Skin of body (tissue), 2 donors: Measurements from ENCODE around the gene OTOR. TPM values are rescaled to one million over a fixed set of nuclear protein-coding genes. Genes with fewer than 3 reads are reported as not detected.

ENCODE experiments used
- DNase-seq: peaks from one replicate; lab custom pipeline; 2025; lab: John Stamatoyannopoulos, UW
- total RNA-seq: library from RNA; depleted of rRNA; stranded (reverse); fragments of >200 nt; gene quantifications from one replicate; pipeline ENCODE4 v1.2.3, GENCODE V29; 2014

The OTOR gene
- total RNA-seq = not detected

DNA sequence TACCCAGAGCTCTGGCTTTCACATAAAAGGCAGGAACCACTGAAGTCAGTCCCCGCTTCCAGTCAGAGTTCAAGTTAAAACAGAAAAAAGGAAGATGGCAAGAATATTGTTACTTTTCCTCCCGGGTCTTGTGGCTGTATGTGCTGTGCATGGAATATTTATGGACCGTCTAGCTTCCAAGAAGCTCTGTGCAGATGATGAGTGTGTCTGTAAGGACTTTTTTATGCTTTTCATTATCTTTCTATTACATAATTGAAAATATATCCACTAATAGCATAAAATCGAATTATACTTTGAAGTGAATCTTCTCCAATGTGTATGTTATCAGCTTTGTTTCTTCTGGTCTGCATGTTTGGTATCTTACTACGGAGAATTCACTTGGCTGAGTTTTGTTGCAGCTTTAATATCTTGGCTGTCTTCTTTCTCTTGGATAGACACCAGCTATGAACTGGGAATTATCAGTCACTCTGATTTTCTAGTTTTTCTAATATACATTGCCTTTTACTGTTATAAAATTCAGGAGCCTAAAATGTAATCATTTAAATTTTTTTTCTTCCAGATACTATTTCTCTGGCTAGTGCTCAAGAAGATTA lies at the start of gene OTOR:
Gene OTOR, plus strand, starts transcription at position 51 of the 593 bp plus-strand sequence. Its CDS starts 44 bp downstream, at position 95.
- DNase-seq = peak; percentile 75

GRCh38 chr20:16699293-16699692 lies 48.9 kb upstream of the OTOR start:
- no peak for DNase-seq

DNA sequence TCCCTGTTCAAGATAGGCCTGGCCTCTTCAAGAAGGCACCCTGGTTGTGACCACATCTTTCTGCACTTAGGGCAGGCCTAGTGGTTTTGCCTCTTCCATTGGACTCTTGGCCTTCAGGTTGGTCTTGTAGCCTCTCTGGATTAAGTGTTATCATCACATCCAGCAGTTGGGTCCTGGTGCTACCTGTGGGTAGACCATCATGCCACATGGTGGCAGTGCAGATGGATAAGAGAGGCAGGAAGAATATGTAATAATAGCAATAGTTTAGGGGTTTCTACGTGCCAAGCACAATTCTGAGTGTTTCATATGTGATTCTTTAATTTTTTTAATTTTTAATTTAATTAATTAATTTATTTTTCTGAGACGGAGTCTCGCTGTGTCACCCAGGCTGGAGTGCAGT lies 46.9 kb upstream of the OTOR start:
- no peak for DNase-seq

DNA sequence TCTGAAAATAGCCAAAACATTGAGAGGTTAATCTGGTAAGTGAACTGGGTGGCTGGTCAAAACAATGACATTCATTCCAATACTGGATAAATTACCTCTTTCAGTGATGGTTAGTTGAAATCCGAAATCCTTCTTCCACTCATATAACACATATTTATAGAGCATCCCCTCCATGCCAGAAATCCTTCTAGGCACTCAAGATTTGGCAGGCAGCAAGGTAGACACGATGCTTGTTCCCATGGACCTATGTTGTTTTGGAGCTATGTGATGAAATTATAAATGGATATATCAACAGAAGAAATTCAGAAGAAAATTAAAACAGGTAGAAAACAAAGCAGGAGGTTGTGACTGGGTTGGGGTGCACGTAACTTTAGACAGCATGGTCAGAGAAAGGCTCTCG lies 44.6 kb upstream of the OTOR start:
- DNase-seq = no peak

- no peak for DNase-seq
Observed at GRCh38 chr20:16707674-16708073, 40.5 kb upstream of the OTOR start.

- DNase-seq = no peak
Observed at GRCh38 chr20:16708602-16709001, 39.6 kb upstream of the OTOR start.

GRCh38 chr20:16709017-16709416 lies 39.1 kb upstream of the OTOR start:
- no peak for DNase-seq

DNA sequence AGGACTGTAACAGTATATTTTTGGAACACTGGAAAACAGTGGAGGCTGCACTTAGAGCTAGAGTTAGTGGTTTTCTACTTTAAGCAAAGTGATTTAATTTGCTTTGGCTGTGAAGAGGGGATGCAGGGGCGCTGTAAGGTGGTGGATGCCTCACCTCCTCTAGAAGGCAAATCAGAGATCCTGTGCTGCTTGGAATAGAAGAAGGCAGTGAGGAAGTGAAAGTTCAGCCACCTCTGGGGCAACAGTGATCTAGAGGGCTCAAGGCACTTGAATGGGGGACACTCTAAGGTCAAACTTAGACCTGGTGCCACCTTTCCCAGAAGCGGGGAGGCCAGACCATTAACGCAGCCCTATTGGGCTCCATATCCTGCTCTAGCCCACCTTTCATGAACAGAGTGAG lies 37.4 kb upstream of the OTOR start:
- DNase-seq = no peak

DNA sequence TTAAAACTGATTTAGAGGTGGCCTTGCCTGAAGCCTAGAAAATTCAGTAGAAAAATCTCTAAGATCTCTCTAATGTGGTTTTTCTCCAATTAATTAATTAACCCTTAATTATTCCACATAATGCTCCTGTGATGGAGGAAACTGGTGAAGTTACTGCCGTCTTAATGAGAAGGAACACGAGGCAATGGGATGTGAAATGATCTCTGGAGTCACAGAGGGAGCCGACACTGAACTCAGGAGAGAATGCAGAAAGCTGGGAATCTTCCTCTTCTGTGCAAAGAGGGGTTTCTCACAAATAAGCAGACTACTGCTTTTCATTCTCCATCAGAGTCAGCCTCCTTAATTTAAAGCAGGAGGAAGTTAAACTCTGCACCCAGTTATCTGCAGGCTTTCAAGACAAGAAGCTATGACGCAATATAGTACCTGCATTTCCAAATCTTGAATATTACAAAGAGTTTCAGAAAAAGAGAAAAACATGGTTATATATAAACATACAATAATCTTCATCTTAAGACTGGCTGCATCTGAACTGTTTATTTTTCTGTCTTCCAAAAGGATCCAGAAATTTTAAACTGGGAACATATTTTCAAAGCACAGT lies 36.4 kb upstream of the OTOR start:
- no peak for DNase-seq

GRCh38 chr20:16712511-16712947 lies 35.6 kb upstream of the OTOR start:
- no peak for DNase-seq

DNA sequence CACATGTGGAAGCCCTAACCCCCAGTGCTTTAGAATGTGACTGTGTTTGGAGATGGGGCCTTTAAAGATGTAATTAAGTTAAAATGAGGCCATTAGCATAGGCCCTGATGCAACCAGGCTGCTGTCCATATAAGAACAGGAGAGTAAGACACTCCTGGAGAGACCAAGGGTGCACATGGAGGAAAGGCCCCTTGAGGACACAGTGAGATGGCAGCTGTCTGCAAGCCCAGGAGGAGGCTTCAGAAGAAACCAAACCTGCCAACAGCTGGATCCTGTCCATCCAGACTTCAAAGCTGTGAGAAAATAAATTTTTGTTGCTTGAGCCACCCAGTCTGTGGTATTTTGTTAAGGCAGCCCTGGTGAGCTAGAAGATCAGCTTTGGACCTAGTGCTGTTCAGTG lies 35.1 kb upstream of the OTOR start:
- no peak for DNase-seq

DNA sequence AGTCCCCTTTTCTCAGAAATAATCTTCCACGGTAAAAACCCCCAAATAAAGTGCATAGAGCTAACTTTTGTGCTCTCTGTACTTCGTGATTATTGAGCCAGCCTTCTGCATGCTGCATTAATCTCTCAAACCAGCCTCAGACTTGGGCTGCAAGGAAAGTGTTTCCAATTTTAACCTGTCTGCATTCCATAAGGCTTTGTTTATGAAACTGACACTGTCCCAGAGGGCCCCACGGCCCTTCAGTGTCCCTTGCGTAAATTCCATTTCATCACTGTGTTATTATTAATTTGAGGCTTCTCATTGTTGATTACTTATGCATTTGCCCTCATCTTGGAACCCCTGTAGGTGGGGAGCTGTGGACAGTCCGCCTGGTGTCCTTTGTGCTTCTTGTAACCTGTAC lies 33.9 kb upstream of the OTOR start:
- no peak for DNase-seq

- DNase-seq = no peak
Observed at GRCh38 chr20:16714751-16715150, 33.4 kb upstream of the OTOR start.

DNA sequence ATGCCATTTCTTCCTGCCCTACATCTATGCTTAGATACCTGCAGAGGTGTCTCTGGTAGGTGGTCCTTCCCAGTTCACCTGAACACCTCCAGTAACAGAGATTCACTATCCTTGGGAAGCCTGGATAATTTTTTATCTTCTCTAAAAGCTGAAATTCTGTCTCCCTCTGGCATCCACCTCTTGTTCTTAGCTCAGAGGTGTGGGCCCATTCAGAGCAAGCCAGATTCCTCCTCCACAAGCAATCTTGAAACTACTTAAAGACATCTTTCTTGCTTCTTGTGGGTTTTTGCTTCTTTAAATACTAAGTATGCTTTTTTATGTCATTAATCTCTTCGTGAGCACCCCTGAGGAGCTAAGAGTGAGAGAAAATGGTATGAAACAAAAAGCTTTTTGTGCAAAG lies 28.7 kb upstream of the OTOR start:
- DNase-seq = no peak

DNA sequence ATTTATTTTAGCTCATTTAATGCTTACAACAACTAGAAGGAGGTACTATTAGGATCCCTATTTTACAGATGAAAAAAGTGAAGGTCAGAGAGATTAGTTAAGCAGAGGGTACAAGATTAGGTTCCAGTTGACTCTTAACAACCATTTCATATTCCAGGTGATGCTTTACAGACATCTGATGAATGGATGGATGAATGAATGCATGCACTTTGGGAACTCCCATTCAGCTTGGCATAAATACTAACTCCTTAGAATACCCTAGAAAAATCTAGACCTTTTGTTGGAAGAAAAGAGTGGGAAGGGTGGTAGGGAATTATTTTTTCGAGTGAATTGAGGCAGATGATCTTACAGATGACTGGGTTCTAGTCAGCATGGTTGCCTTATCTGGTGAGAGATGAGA lies 19.1 kb upstream of the OTOR start:
- DNase-seq = no peak

- DNase-seq = peak; percentile 94
Observed at GRCh38 chr20:16729565-16730460, 18.3 kb upstream of the OTOR start, which contains the start of gene SNRPB2. Gene SNRPB2 (plus strand): TSS chr20:16730026. CDS start chr20:16731703, 1,677 bp downstream.

- no peak for DNase-seq
Observed at GRCh38 chr20:16732506-16733152, 15.5 kb upstream of the OTOR start.

DNA sequence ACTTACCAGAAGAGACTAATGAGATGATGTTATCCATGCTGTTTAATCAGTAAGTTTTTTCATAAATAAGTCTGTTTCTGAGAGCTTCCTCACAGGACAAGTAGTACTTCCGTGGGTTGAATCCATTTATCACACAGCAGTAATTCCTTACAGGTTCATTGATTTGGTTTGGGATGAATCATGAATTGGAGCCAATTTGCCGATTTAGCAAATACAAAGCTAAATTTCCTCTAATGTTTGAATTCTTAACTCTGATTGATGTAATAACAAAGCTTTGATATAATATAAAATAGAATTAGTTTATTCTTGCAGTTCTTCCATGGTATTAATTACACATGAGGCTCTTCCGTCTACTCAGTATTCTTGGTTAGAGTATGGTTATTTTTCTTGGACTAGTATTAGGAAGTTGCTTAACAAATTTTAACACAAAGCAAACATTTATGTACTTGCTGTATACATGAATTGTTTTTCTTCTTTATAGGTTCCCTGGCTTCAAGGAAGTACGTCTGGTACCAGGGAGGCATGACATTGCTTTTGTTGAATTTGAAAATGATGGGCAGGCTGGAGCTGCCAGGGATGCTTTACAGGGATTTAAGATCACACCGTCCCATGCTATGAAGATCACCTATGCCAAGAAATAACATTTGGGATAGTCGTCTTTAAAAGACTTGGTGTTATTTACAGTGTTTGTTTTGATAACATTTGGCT lies 7.6 kb upstream of the OTOR start:
- DNase-seq = no peak

- DNase-seq = no peak
Observed at GRCh38 chr20:16744178-16744807, 3.9 kb upstream of the OTOR start.

- DNase-seq = no peak
Observed at GRCh38 chr20:16745204-16745603, 3.0 kb upstream of the OTOR start.

GRCh38 chr20:16747291-16747811 lies 807 bp upstream of the OTOR start:
- DNase-seq = no peak
